ENCODE data around the gene CCDC188. TPM values are rescaled to one million over a fixed set of nuclear protein-coding genes. Genes with fewer than 3 reads are reported as not detected.

Gene CCDC188
- total and polyA plus RNA-seq, 2 of the 8 experiments (the other 6 are each of a cell fraction or from before 2014, with no cell fraction given), result not detected

DNA sequence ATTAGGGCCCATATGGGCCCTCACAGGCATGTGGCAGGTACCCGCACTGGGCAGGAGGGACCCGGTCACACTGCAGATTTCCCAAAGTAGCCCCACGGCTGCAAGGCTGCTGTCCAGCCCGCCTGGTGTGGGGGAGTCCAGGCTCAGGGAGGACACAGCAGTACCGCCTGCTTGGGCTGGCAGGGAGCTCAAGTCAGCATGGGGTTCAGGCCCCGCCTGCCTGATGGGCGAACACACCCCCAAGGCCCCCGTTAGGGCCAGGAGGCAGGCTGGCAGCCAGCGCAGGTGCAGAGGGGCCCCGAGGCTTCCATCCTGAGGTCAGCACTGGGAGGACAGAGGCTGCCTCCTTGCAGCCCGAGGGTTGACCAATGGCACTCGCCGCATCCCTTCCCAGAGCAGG, 13.7 kb downstream of the CCDC188 start:
- H3K4me1 ChIP-seq (replicated peaks in 1 of 4; ENCODE audit: control insufficient read depth in 3 of 4, insufficient read depth in 4 of 4, low read length in 3 of 4), result peaks cover 0 to 7% (median 6%) of the 10 kb centered on the region in 4 experiments; a peak in 4 of 7 replicates
- H4K20me1 ChIP-seq (replicated peaks in 1 of 2; ENCODE audit: control insufficient read depth in 1 of 2, insufficient read depth in 2 of 2, low read length in 2 of 2), result peaks cover 15 to 36% of the 10 kb centered on the region in 2 experiments
- H2BK120ac ChIP-seq (replicated peaks; ENCODE audit: low read depth, low read length), result no peak overlapping the region
- no peak overlapping the region for H4K8ac ChIP-seq (ENCODE audit: extremely low read depth, insufficient read depth, low read length)
- no peak overlapping the region for H2BK12ac ChIP-seq (ENCODE audit: low read depth, low read length)
- 0 out of 8 replicates have a peak, but pooled peaks cover 0 to 4% (median 0%) of the 10 kb centered on the region in 4 experiments for H3K36me3 ChIP-seq (ENCODE audit: control insufficient read depth in 2 of 4, insufficient read depth in 4 of 4, low read length in 3 of 4)
- H4K91ac ChIP-seq (replicated peaks; ENCODE audit: insufficient read length, low read length), result no peak overlapping the region
- 90% methylated on average over 11 of the region's 13 CpGs; no CpG with 5 or more reads in 1 of the 2 experiments for WGBS, 2 experiments (ENCODE audit: extremely low coverage in 1 of 2, insufficient coverage in 1 of 2, insufficient read length in 1 of 2, insufficient replicate concordance in 2 of 2, low coverage in 1 of 2, low lambda C conversion rate in 2 of 2, missing lambda C conversion rate in 1 of 2)
- H3K27ac ChIP-seq (ENCODE audit: low read depth, low read length), result no peak overlapping the region
- no peak overlapping the region for H2AK5ac ChIP-seq (ENCODE audit: low read depth, low read length)
- H3K18ac ChIP-seq (ENCODE audit: extremely low read depth, low read length), result no peak overlapping the region
- H3K14ac ChIP-seq (ENCODE audit: insufficient read length), result no peak overlapping the region
- no peak overlapping the region for H4K5ac ChIP-seq (ENCODE audit: insufficient read length, low read depth, low read length)
- no peak overlapping the region for H2BK20ac ChIP-seq (ENCODE audit: low read length)
- peaks cover 6% of the 10 kb centered on the region; the same call in 1 of the 2 replicates for H3K23me2 ChIP-seq (ENCODE audit: low read depth, low read length)
- H2BK15ac ChIP-seq (ENCODE audit: low read length), result no peak overlapping the region
- no peaks in the 10 kb centered on the region; a peak in 2 of 7 replicates for H3K27me3 ChIP-seq (replicated peaks in 1 of 4; ENCODE audit: control insufficient read depth in 3 of 4, extremely low read depth in 1 of 4, insufficient read depth in 3 of 4, low read length in 3 of 4)
- no peak overlapping the region for H3K4me3 ChIP-seq (ENCODE audit: extremely low read depth in 1 of 4, insufficient read depth in 2 of 4, low read depth in 3 of 4, low read length in 4 of 4)
- H3K9me3 ChIP-seq (ENCODE audit: insufficient read depth in 2 of 2, low read depth in 1 of 2, low read length in 1 of 2), result no peaks in the 10 kb centered on the region
- peaks cover 0 to 21% of the 10 kb centered on the region in 2 experiments; a peak in 3 of 4 replicates for H3K79me2 ChIP-seq (ENCODE audit: control insufficient read depth in 1 of 2, insufficient read depth in 2 of 2, low read length in 2 of 2)
- CTCF ChIA-PET (ENCODE audit: partially characterized antibody), result interaction anchor here (1.0 to 2.5 kb wide), 3 partner anchors 17 to 884 kb away, joined by 3 to 13 read pairs (median 11); no protein-coding TSS in a partner anchor
- H3K56ac ChIP-seq (replicated peaks; ENCODE audit: insufficient read length, low read depth, low read length), result no peak overlapping the region
- H3K4me2 ChIP-seq (ENCODE audit: insufficient read depth in 1 of 2, low read depth in 2 of 2, low read length in 2 of 2), result no peak overlapping the region
- no peak overlapping the region for H3K9ac ChIP-seq (replicated peaks in 1 of 4; ENCODE audit: extremely low read depth in 1 of 4, low read depth in 3 of 4, low read length in 3 of 4)
- no peak overlapping the region for H3K23ac ChIP-seq (ENCODE audit: insufficient read length)
- POLR2A ChIA-PET (ENCODE audit: partially characterized antibody), result interaction anchor here (0.6 to 10.1 kb wide), 5 partner anchors 10 to 1199 kb away, joined by 3 to 104 read pairs (median 4); partner anchors contain the start of gene TRMT2A
- no peak overlapping the region for H2BK5ac ChIP-seq (ENCODE audit: low read depth, low read length)
- H3K4ac ChIP-seq (replicated peaks; ENCODE audit: insufficient read length, low read depth, low read length), result no peak overlapping the region
- H3K79me1 ChIP-seq (ENCODE audit: low read depth, low read length), result peaks cover 21% of the 10 kb centered on the region
- no peak for FAIRE-seq
- H2AFZ ChIP-seq (ENCODE audit: low read length), result no peak overlapping the region
- no peak for DNase-seq (ENCODE audit: low read depth in 1 of 2, low spot score in 2 of 2)
- TF ChIP-seq GTF2F1 (IDR thresholded peaks at IDR 0.05; ENCODE audit: borderline replicate concordance, low read depth, low read length), result no peak
- TF ChIP-seq SAP30 (IDR thresholded peaks at IDR 0.05; ENCODE audit: insufficient read depth, insufficient replicate concordance, low read length), result no peak
- no peak for TF ChIP-seq CREB1 (IDR thresholded peaks at IDR 0.05)
- no peak for TF ChIP-seq KDM1A (IDR thresholded peaks at IDR 0.05; ENCODE audit: borderline replicate concordance, low read length)
